Astrocyte (in vitro differentiated cells and primary cell): ENCODE data around the gene BMP8A. TPM values are rescaled to one million over a fixed set of nuclear protein-coding genes. Genes with fewer than 3 reads are reported as not detected.

Experiments
- DNase-seq: peaks from one replicate; pipeline ENCODE4 v3.0.0-alpha.2; 2010; ENCODE audit warnings: low read depth
- FAIRE-seq: peaks from 2 replicates; lab custom pipeline; 2011; peaks lifted over from hg19 to GRCh38; lab: Jason Lieb, UNC
- H2AFZ ChIP-seq: 2 replicates; pipeline ENCODE4 v1.6.0; 2012; ENCODE audit warnings: low read depth, low read length, inconsistent platforms
- H3K27ac ChIP-seq: 2 replicates; pipeline ENCODE4 v1.5.1; 2011; ENCODE audit warnings: low read depth, low read length, inconsistent platforms
- H3K27me3 ChIP-seq: 2 replicates; pipeline ENCODE4 v1.6.0; 2011; ENCODE audit warnings: low read length, inconsistent platforms; ENCODE audit not compliant: insufficient read depth
- H3K36me3 ChIP-seq: 2 replicates; pipeline ENCODE4 v1.5.1; 2011; ENCODE audit warnings: low read length, inconsistent platforms; ENCODE audit not compliant: insufficient read depth
- H3K4me1 ChIP-seq: 2 replicates; pipeline ENCODE4 v1.5.1; 2011; ENCODE audit warnings: low read length, inconsistent platforms; ENCODE audit not compliant: insufficient read depth
- H3K4me2 ChIP-seq: 2 replicates; pipeline ENCODE4 v1.6.0; 2012; ENCODE audit warnings: low read length, inconsistent platforms
- H3K4me3 ChIP-seq: 2 replicates; pipeline ENCODE4 v1.5.1; 2011; ENCODE audit warnings: low read depth, mild to moderate bottlenecking, low read length, inconsistent platforms; ENCODE audit not compliant: insufficient read depth
- H3K79me2 ChIP-seq: 2 replicates; pipeline ENCODE4 v1.6.0; 2012; ENCODE audit warnings: mild to moderate bottlenecking, low read length, inconsistent platforms; ENCODE audit not compliant: insufficient read depth
- H3K9ac ChIP-seq: 2 replicates; pipeline ENCODE4 v1.6.0; 2012; ENCODE audit warnings: mild to moderate bottlenecking, low read length, inconsistent platforms
- H3K9me3 ChIP-seq: 2 replicates; pipeline ENCODE4 v1.5.1; 2012; ENCODE audit warnings: low read depth, mild to moderate bottlenecking, low read length, inconsistent platforms; ENCODE audit not compliant: insufficient read depth
- H4K20me1 ChIP-seq: 2 replicates; pipeline ENCODE4 v1.6.0; 2012; ENCODE audit warnings: low read length, inconsistent platforms; ENCODE audit not compliant: insufficient read depth
- H3K27ac Mint-ChIP-seq: one replicate; pipeline ENCODE4 v1.8.0; 2021; ENCODE audit warnings: mild to moderate bottlenecking, mixed read lengths; ENCODE audit not compliant: unreplicated experiment
- H3K27me3 Mint-ChIP-seq: one replicate; pipeline ENCODE4 v1.8.0; 2021; ENCODE audit warnings: low read depth, mixed read lengths; ENCODE audit not compliant: unreplicated experiment
- H3K36me3 Mint-ChIP-seq: one replicate; pipeline ENCODE4 v1.8.0; 2021; ENCODE audit warnings: low read depth, mixed read lengths; ENCODE audit not compliant: unreplicated experiment
- H3K4me1 Mint-ChIP-seq: one replicate; pipeline ENCODE4 v1.8.0; 2021; ENCODE audit warnings: low read depth, mixed read lengths; ENCODE audit not compliant: unreplicated experiment
- H3K4me3 Mint-ChIP-seq: one replicate; pipeline ENCODE4 v1.8.0; 2021; ENCODE audit warnings: mild to moderate bottlenecking, moderate library complexity, mixed read lengths; ENCODE audit not compliant: unreplicated experiment
- H3K9me3 Mint-ChIP-seq: one replicate; pipeline ENCODE4 v1.8.0; 2021; ENCODE audit warnings: mild to moderate bottlenecking, mixed read lengths; ENCODE audit not compliant: unreplicated experiment
- EZH2 ChIP-seq: IDR thresholded peaks from 2 replicates; pipeline ENCODE4 v1.6.1; 2012; ENCODE audit warnings: mild to moderate bottlenecking, low read length, inconsistent platforms; ENCODE audit not compliant: insufficient read depth
- total RNA-seq: library from RNA; stranded (reverse); gene quantifications from 2 replicates; pipeline ENCODE4 v1.2.1, GENCODE V29; 2021
- TF ChIP-seq, protein P1 (sequence below): IDR thresholded peaks from 2 replicates; pipeline ENCODE4 v1.5.1; 2011; ENCODE audit warnings: low read depth, mild to moderate bottlenecking, inconsistent platforms, low read length, moderate library complexity; ENCODE audit not compliant: insufficient read depth

BMP8A gene
- total RNA-seq, 1 donor from 2014 or later, result 0.84 TPM

DNA sequence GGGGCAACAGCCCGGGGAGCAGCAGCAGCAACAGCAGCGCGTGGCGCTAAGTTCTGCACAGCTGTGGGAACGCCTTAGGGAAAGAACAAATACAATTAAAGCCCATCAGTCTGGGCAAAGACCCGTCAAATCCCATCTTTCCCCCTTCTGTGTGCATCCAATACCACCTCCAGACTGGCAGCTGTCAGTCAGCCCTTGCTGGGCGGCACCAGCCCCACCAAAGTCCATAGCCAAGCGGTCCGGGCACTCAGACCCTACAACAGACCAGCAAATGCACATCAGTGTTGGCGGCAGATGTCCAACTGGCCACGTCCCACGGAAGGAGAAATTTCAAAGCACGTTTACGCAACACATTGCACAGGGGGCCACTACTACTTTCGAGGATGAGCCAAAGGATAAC lies 72.2 kb downstream of the BMP8A start:
- DNase-seq, result no peak
- Mint-ChIP-seq H3K4me1 (no peaks in the 10 kb centered on the region), H3K36me3 (peaks cover 34% of the 10 kb centered on the region)

DNA sequence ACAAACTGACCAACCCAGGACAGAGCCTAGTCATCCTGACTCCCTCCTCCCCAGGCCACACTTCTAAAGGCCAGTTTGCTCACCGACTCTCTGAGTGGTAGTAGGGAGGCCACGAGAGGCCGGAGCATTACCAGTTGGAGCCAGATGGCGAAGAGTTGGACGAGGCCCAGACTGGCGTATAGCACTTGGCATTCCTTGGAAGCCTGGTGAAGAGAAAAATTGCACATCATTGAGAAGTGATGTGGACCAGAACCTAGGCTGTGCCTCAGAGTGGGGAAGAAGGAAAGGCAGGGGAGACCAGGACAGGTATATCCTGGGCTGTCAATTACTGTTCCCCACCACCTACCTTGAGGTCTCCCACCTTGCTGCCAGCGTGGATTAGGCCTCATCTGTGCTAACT lies 72.9 kb downstream of the BMP8A start:
- no peak for FAIRE-seq
- H3K9ac ChIP-seq, result no peak overlapping the region
- H3K4me2 ChIP-seq, result no peak overlapping the region
- no peaks in the 10 kb centered on the region for H3K4me1 ChIP-seq
- no peak overlapping the region for H3K4me3 ChIP-seq
- Mint-ChIP-seq H3K27me3 (no peaks in the 10 kb centered on the region), H3K27ac (no peak overlapping the region), H3K4me3 (no peak overlapping the region), H3K9me3 (no peaks in the 10 kb centered on the region), H3K4me1 (no peaks in the 10 kb centered on the region), H3K36me3 (peaks cover 30% of the 10 kb centered on the region)
- no peak for DNase-seq
- no peak overlapping the region for H2AFZ ChIP-seq
- peaks cover 88% of the 10 kb centered on the region for H3K36me3 ChIP-seq
- no peaks in the 10 kb centered on the region for H3K9me3 ChIP-seq
- no peak overlapping the region for H3K27ac ChIP-seq
- H3K27me3 ChIP-seq, result no peaks in the 10 kb centered on the region
- peaks cover 41% of the 10 kb centered on the region for H3K79me2 ChIP-seq
- TF ChIP-seq EZH2, result no peak
- TF ChIP-seq, protein P1, sequence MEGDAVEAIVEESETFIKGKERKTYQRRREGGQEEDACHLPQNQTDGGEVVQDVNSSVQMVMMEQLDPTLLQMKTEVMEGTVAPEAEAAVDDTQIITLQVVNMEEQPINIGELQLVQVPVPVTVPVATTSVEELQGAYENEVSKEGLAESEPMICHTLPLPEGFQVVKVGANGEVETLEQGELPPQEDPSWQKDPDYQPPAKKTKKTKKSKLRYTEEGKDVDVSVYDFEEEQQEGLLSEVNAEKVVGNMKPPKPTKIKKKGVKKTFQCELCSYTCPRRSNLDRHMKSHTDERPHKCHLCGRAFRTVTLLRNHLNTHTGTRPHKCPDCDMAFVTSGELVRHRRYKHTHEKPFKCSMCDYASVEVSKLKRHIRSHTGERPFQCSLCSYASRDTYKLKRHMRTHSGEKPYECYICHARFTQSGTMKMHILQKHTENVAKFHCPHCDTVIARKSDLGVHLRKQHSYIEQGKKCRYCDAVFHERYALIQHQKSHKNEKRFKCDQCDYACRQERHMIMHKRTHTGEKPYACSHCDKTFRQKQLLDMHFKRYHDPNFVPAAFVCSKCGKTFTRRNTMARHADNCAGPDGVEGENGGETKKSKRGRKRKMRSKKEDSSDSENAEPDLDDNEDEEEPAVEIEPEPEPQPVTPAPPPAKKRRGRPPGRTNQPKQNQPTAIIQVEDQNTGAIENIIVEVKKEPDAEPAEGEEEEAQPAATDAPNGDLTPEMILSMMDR, result no peak
- H4K20me1 ChIP-seq, result peaks cover 84% of the 10 kb centered on the region

More for the DNA sequence above, 72.2 kb downstream of the BMP8A start:
- no peaks in the 10 kb centered on the region for H3K27me3 Mint-ChIP-seq
- Histone ChIP-seq H3K4me2 (no peak overlapping the region), H3K9ac (no peak overlapping the region), H3K4me3 (no peak overlapping the region), H3K4me1 (no peaks in the 10 kb centered on the region), H3K79me2 (peaks cover 34% of the 10 kb centered on the region), H2AFZ (no peak overlapping the region), H3K36me3 (peaks cover 82% of the 10 kb centered on the region), H4K20me1 (peaks cover 78% of the 10 kb centered on the region), H3K27ac (no peak overlapping the region), H3K27me3 (no peaks in the 10 kb centered on the region), H3K9me3 (no peaks in the 10 kb centered on the region)
- no peak overlapping the region for H3K27ac Mint-ChIP-seq
- no peak for FAIRE-seq
- no peak for TF ChIP-seq EZH2
- TF ChIP-seq, protein P1, result no peak
- no peaks in the 10 kb centered on the region for H3K9me3 Mint-ChIP-seq
- peak overlapping the region; percentile 66 for H3K4me3 Mint-ChIP-seq

DNA sequence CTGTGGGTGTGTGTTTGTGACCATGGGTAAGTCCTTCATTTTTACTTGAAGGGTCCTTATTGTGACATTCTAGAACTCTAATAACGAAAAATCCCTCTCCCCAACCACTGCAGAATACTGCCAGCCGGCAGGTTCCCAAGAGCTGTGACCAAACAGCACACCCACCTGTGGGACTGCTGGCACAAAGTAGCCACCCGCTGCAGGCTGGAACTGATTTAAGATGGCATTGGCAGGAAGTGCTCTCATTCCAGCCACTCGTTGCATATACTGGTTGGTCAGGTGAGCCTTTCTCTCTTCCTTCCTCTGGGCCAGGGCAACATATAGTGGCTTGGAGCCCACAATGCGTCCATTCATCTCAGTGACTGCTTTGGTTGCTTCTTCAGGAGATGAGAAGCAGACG lies 73.5 kb downstream of the BMP8A start:
- no peaks in the 10 kb centered on the region for H3K9me3 Mint-ChIP-seq
- DNase-seq (no peak), FAIRE-seq (no peak)
- H3K4me3 ChIP-seq, result no peak overlapping the region
- no peaks in the 10 kb centered on the region for H3K27me3 ChIP-seq
- H3K4me1 Mint-ChIP-seq, result no peaks in the 10 kb centered on the region
- H3K27ac Mint-ChIP-seq, result no peak overlapping the region
- no peaks in the 10 kb centered on the region for H3K9me3 ChIP-seq
- peaks cover 29% of the 10 kb centered on the region for H3K36me3 Mint-ChIP-seq
- no peaks in the 10 kb centered on the region for H3K27me3 Mint-ChIP-seq
- H3K36me3 ChIP-seq, result peaks cover 94% of the 10 kb centered on the region
- peaks cover 90% of the 10 kb centered on the region for H4K20me1 ChIP-seq
- H3K27ac ChIP-seq, result no peak overlapping the region
- H3K4me2 ChIP-seq, result no peak overlapping the region
- H3K4me3 Mint-ChIP-seq, result no peak overlapping the region
- H2AFZ ChIP-seq, result no peak overlapping the region
- H3K79me2 ChIP-seq, result peaks cover 47% of the 10 kb centered on the region
- no peak overlapping the region for H3K9ac ChIP-seq
- TF ChIP-seq, protein P1, result no peak
- TF ChIP-seq EZH2, result no peak
- H3K4me1 ChIP-seq, result no peaks in the 10 kb centered on the region
